Limb (tissue), 2 donors: ENCODE data around the gene MBD5.

ENCODE experiments used
- DNase-seq, 2 donors: peaks; one replicate each; pipeline ENCODE4 v3.0.0-alpha.2; 2016; ENCODE audit errors: extremely low spot score in 2 of 2

The MBD5 gene

DNA sequence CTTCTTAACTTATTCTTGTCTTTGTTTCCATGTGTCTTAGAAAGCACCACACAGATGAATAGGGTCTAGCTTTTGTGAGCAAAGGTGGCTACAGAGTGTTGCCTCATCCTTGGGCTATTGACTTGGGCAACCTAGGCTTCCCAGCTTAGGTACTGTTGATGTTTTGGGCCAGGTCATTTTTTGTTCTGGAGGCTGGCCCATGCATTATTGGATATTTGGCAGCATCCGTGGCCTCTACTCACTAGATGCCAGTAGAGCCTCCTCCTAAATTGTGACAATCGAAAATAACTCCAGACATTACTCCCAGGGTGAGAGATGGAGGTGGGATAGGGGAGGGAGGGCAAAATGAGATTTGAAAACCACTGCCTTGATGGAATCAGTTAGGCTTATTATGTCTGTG, 496.4 kb downstream of the MBD5 start:
- no peak for DNase-seq

GRCh38 chr2:148517822-148518221, 496.9 kb downstream of the MBD5 start:
- DNase-seq: no peak

DNA sequence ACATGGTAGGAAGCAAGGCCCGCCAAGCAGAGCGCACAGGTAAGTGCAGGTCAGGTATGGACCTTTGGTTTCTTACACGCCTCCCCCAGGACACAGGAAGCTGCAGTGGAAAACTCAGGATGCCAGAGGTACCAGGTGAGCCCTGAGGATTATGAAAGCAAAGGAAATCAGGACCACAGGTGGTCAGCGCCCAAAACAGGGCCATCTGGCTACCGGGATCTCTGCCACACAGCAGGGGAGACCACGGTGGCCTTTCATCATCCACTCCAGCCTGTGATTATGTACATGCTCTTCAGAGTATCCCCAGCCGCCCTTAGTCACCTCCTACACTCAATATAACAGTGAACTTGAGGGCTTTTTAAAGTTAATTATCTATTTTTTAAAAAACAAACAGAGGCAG, 498.1 kb downstream of the MBD5 start:
- no peak for DNase-seq

GRCh38 chr2:148521181-148521580, 500.3 kb downstream of the MBD5 start:
- no peak for DNase-seq

GRCh38 chr2:148523315-148523714, 502.4 kb downstream of the MBD5 start:
- no peak for DNase-seq

GRCh38 chr2:148524519-148524919, 503.6 kb downstream of the MBD5 start:
- no peak for DNase-seq

GRCh38 chr2:148525130-148525529, 504.2 kb downstream of the MBD5 start:
- peak in 1 of 2 donors; percentile 9 for DNase-seq

GRCh38 chr2:148526509-148527346, 505.8 kb downstream of the MBD5 start:
- peak in 1 of 2 donors; percentile 12 for DNase-seq

GRCh38 chr2:148527488-148528340, 506.8 kb downstream of the MBD5 start:
- DNase-seq: no peak

GRCh38 chr2:148528356-148529064, 507.6 kb downstream of the MBD5 start:
- peak in 1 of 2 donors; percentile 15 for DNase-seq

DNA sequence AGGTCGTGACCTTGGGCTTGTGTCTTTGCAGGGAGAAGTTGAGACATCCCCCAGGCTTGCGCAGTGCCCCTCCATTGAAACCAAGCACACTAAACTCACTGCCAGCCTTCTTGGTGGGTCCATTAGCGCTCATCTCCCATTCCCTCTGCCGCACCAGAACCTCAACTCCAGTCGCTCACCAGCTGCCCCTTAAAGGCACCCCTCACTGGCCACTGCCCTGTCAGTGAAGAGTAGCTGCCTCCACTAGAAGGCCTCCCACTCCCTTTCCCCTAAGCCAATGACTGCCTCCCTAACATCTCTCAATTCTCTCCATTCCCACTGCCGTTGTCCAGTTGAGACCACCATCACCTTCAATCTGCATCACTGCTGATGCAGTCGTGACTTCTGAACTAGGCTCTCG, 508.9 kb downstream of the MBD5 start:
- DNase-seq: peak in 1 of 2 donors; percentile 3

- DNase-seq: no peak
Observed at GRCh38 chr2:148530350-148530749, 509.5 kb downstream of the MBD5 start.

- DNase-seq: no peak
Observed at GRCh38 chr2:148531235-148531634, 510.3 kb downstream of the MBD5 start.

- no peak for DNase-seq
Observed at GRCh38 chr2:148531669-148532428, 511.0 kb downstream of the MBD5 start.

- no peak for DNase-seq
Observed at GRCh38 chr2:148533004-148533403, 512.1 kb downstream of the MBD5 start.

- DNase-seq: no peak
Observed at GRCh38 chr2:148533685-148534084, 512.8 kb downstream of the MBD5 start.

GRCh38 chr2:148534416-148535204, 513.7 kb downstream of the MBD5 start:
- DNase-seq: no peak

DNA sequence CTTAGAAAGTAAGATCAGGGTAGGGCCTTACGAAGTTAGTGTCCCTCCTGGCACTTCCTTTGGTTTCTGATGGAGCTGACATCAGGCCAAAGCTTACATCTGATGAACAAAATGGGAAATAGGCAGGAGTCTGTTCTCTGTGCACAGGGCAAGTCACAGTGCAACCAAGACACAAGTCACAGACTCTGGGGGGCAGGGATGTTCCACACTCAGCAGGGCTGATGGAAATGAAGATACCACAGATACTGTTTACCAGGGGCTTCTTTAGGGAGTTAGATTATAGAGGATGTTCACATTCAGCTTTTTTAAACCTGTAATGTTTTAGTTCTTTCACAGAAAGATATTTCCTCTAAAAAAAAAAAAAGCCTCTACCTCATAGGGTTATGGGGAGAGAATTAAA, 517.5 kb downstream of the MBD5 start:
- no peak for DNase-seq

GRCh38 chr2:148540022-148540421, 519.1 kb downstream of the MBD5 start:
- no peak for DNase-seq

DNA sequence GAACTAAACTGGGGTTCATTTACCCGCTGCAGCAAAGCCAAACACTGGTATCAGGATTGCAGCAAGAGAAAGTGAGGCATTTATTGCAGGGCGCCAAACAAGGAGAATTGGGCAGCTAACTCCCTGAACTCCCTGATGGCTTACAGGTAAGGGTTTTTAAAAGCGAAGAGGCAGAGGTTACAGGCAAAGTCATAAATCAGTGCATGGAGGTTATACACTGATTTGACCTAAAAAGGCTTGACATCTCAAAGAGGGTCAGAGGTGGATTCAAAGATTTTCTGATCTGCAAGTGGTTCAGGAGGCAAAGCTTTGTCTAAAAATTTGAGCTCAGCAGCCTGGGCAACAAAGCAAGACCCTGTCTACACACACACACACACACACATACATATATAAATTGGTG, 520.9 kb downstream of the MBD5 start:
- DNase-seq: no peak
